Neural progenitor cell (in vitro differentiated cells): Measurements from ENCODE around the gene CCNG1.

Source experiments
- CTCF ChIP-seq: fragments of 200-600 bp; sonication (generic); IDR thresholded peaks from 2 replicates; pipeline ENCODE4 v1.5.1; 2017; ENCODE audit warnings: antibody characterized with exemption, mild to moderate bottlenecking
- EZH2 ChIP-seq: fragments of 200-600 bp; sonication (generic); IDR thresholded peaks from 2 replicates; pipeline ENCODE4 v1.6.1; 2017; ENCODE audit warnings: antibody characterized with exemption, mild to moderate bottlenecking, moderate library complexity
- EZH2phosphoT487 ChIP-seq: fragments of 200-600 bp; sonication (generic); IDR thresholded peaks from 2 replicates; pipeline ENCODE4 v1.6.1; 2017; ENCODE audit warnings: antibody characterized with exemption

GRCh38 chr5:163478126-163478981, 41.0 kb downstream of the CCNG1 start:
- TF ChIP-seq CTCF = no peak
- no peak for TF ChIP-seq EZH2phosphoT487
- no peak for TF ChIP-seq EZH2
